Measurements from ENCODE around the gene PTK6.

DNA sequence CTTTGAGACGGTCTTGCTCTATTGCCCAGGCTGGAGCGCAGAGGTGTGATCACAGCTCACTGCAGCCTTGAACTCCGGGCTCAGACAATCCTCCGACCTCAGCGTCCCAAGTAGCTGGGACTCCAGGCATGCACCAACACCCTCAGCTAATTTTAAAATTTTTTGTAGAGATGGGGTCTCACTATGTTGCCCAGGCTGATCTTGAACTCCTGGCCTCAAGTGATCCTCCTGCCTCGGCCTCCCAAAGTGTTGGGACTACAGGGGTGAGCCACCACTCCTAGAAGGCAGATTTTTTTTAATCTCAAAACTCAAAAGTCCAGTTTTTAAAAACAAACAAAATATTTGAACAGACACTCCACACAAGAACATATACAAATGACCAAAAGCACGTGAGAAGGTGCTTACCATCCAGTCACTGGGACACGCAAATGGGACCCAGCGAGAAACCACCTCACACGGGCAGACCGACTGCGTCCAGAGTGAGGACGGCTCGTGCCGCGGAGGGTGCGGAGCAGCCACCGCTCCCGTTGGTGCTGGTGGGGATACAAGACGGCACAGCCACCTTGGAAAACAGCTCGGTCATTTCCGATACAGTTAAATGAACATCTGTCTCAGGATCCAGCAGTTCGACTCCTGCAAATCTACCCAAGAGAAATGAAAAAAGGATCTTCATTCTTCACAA, 45.3 kb upstream of the PTK6 start:
- no peak for TF ChIP-seq POLR2A (IDR thresholded peaks at IDR 0.05)
- TF ChIP-seq, protein P1, sequence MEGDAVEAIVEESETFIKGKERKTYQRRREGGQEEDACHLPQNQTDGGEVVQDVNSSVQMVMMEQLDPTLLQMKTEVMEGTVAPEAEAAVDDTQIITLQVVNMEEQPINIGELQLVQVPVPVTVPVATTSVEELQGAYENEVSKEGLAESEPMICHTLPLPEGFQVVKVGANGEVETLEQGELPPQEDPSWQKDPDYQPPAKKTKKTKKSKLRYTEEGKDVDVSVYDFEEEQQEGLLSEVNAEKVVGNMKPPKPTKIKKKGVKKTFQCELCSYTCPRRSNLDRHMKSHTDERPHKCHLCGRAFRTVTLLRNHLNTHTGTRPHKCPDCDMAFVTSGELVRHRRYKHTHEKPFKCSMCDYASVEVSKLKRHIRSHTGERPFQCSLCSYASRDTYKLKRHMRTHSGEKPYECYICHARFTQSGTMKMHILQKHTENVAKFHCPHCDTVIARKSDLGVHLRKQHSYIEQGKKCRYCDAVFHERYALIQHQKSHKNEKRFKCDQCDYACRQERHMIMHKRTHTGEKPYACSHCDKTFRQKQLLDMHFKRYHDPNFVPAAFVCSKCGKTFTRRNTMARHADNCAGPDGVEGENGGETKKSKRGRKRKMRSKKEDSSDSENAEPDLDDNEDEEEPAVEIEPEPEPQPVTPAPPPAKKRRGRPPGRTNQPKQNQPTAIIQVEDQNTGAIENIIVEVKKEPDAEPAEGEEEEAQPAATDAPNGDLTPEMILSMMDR (IDR thresholded peaks at IDR 0.05): no peak
- TF ChIP-seq EP300 (IDR thresholded peaks at IDR 0.05): no peak
- TF ChIP-seq POLR2AphosphoS5 (IDR thresholded peaks at IDR 0.05): no peak

All from sigmoid colon (tissue), 4 donors.